ENCODE data around the gene ATP2C2. TPM values are rescaled to one million over a fixed set of nuclear protein-coding genes. Genes with fewer than 3 reads are reported as not detected.
"Not testable (repeated sequence)": the region's sequence is repeated elsewhere in the genome, so short reads cannot be mapped to it uniquely, and the experiment has no call there.

ATP2C2 gene
- total RNA-seq, 2 donors from 2014 or later: 0.07 TPM; not detected in 1

GRCh38 chr16:84379008-84379708 lies 10.8 kb downstream of the ATP2C2 start:
- DNase-seq: no peak
- H3K27ac Mint-ChIP-seq: no peak overlapping the region
- ATAC-seq (replicated peaks in 1 of 2): no peak
- peaks cover 8% of the 10 kb centered on the region for H3K4me1 Mint-ChIP-seq (ENCODE audit: low read depth)
- peaks cover under 1 to 2% of the 10 kb centered on the region in 2 donors for H3K9me3 Mint-ChIP-seq
- no peak overlapping the region for H3K4me3 Mint-ChIP-seq
- peaks cover 0 to 2% of the 10 kb centered on the region in 2 donors for H3K36me3 Mint-ChIP-seq (ENCODE audit: insufficient read depth in 2 of 2)
- H3K27me3 Mint-ChIP-seq (ENCODE audit: low read depth): peaks cover 39% of the 10 kb centered on the region

- Mint-ChIP-seq H3K27me3 (ENCODE audit: low read depth) (peaks cover 39% of the 10 kb centered on the region), H3K4me3 (no peak overlapping the region), H3K36me3 (ENCODE audit: insufficient read depth in 2 of 2) (peaks cover 2 to 3% of the 10 kb centered on the region in 2 donors), H3K9me3 (peaks cover 3 to 4% of the 10 kb centered on the region in 2 donors), H3K4me1 (ENCODE audit: low read depth) (peaks cover 6% of the 10 kb centered on the region), H3K27ac (no peak overlapping the region)
- DNase-seq: no peak
- ATAC-seq (replicated peaks in 1 of 2): no peak
Observed at GRCh38 chr16:84379709-84380362, 11.5 kb downstream of the ATP2C2 start.

GRCh38 chr16:84380405-84380804 lies 12.1 kb downstream of the ATP2C2 start:
- H3K27ac Mint-ChIP-seq: no peak overlapping the region
- no peak for ATAC-seq (replicated peaks in 1 of 2)
- peaks cover 35% of the 10 kb centered on the region for H3K27me3 Mint-ChIP-seq (ENCODE audit: low read depth)
- no peak overlapping the region for H3K4me3 Mint-ChIP-seq
- H3K36me3 Mint-ChIP-seq (ENCODE audit: insufficient read depth in 2 of 2): peaks cover 8% of the 10 kb centered on the region in 2 donors
- peaks cover 6% of the 10 kb centered on the region for H3K4me1 Mint-ChIP-seq (ENCODE audit: low read depth)
- H3K9me3 Mint-ChIP-seq: peaks cover 8 to 9% of the 10 kb centered on the region in 2 donors
- no peak for DNase-seq

GRCh38 chr16:84382396-84382795 lies 14.1 kb downstream of the ATP2C2 start:
- peaks cover 27% of the 10 kb centered on the region for H3K27me3 Mint-ChIP-seq (ENCODE audit: low read depth)
- no peak for ATAC-seq (replicated peaks in 1 of 2)

GRCh38 chr16:84383106-84383505 lies 14.8 kb downstream of the ATP2C2 start:
- Mint-ChIP-seq H3K27me3 (ENCODE audit: low read depth) (peaks cover 20% of the 10 kb centered on the region), H3K4me3 (no peak overlapping the region), H3K27ac (no peak overlapping the region), H3K36me3 (ENCODE audit: insufficient read depth in 2 of 2) (peaks cover 11% of the 10 kb centered on the region in 2 donors), H3K4me1 (ENCODE audit: low read depth) (peaks cover 6% of the 10 kb centered on the region), H3K9me3 (peaks cover 12 to 14% of the 10 kb centered on the region in 2 donors)
- ATAC-seq (replicated peaks in 1 of 2): no peak
- no peak for DNase-seq

More at GRCh38 chr16:84382396-84382795, 14.1 kb downstream of the ATP2C2 start:
- Mint-ChIP-seq H3K9me3 (peaks cover 12 to 14% of the 10 kb centered on the region in 2 donors), H3K36me3 (ENCODE audit: insufficient read depth in 2 of 2) (peaks cover 11% of the 10 kb centered on the region in 2 donors), H3K4me3 (no peak overlapping the region), H3K27ac (no peak overlapping the region), H3K4me1 (ENCODE audit: low read depth) (peaks cover 6% of the 10 kb centered on the region)
- DNase-seq: no peak

- DNase-seq (no peak), ATAC-seq (replicated peaks in 1 of 2) (no peak)
- Mint-ChIP-seq H3K36me3 (ENCODE audit: insufficient read depth in 2 of 2) (peaks cover 11% of the 10 kb centered on the region in 2 donors), H3K27me3 (ENCODE audit: low read depth) (peaks cover 6% of the 10 kb centered on the region), H3K9me3 (peaks cover 12 to 14% of the 10 kb centered on the region in 2 donors), H3K27ac (no peak overlapping the region), H3K4me3 (no peak overlapping the region), H3K4me1 (ENCODE audit: low read depth) (no peaks in the 10 kb centered on the region)
Observed at GRCh38 chr16:84386047-84386446, 17.7 kb downstream of the ATP2C2 start.

- peaks cover 12 to 14% of the 10 kb centered on the region in 2 donors for H3K9me3 Mint-ChIP-seq
- DNase-seq (no peak), ATAC-seq (replicated peaks in 1 of 2) (no peak)
- H3K36me3 Mint-ChIP-seq (ENCODE audit: insufficient read depth in 2 of 2): peaks cover 11% of the 10 kb centered on the region in 2 donors
- H3K27ac Mint-ChIP-seq: no peak overlapping the region
- H3K4me3 Mint-ChIP-seq: no peak overlapping the region
- H3K27me3 Mint-ChIP-seq (ENCODE audit: low read depth): peaks cover 5% of the 10 kb centered on the region
- H3K4me1 Mint-ChIP-seq (ENCODE audit: low read depth): no peaks in the 10 kb centered on the region
Observed at GRCh38 chr16:84387021-84387420, 18.7 kb downstream of the ATP2C2 start.

- ATAC-seq (replicated peaks in 1 of 2) (no peak), DNase-seq (no peak)
- Mint-ChIP-seq H3K9me3 (peaks cover 5 to 7% of the 10 kb centered on the region in 2 donors), H3K27me3 (ENCODE audit: low read depth) (peaks cover 6% of the 10 kb centered on the region), H3K4me1 (ENCODE audit: low read depth) (no peaks in the 10 kb centered on the region), H3K27ac (no peak overlapping the region), H3K36me3 (ENCODE audit: insufficient read depth in 2 of 2) (peaks cover 5% of the 10 kb centered on the region in 2 donors), H3K4me3 (no peak overlapping the region)
Observed at GRCh38 chr16:84390131-84390785, 21.9 kb downstream of the ATP2C2 start.

- ATAC-seq (replicated peaks in 1 of 2): no peak
- peaks cover under 1 to 1% of the 10 kb centered on the region in 2 donors for H3K9me3 Mint-ChIP-seq
- no peak for DNase-seq
- peaks cover 16% of the 10 kb centered on the region for H3K27me3 Mint-ChIP-seq (ENCODE audit: low read depth)
- no peaks in the 10 kb centered on the region for H3K36me3 Mint-ChIP-seq (ENCODE audit: insufficient read depth in 2 of 2)
- no peaks in the 10 kb centered on the region for H3K4me1 Mint-ChIP-seq (ENCODE audit: low read depth)
- no peak overlapping the region for H3K27ac Mint-ChIP-seq
- H3K4me3 Mint-ChIP-seq: no peak overlapping the region
Observed at GRCh38 chr16:84391151-84392030, 23.1 kb downstream of the ATP2C2 start.

- Mint-ChIP-seq H3K27me3 (ENCODE audit: low read depth) (peaks cover 20% of the 10 kb centered on the region), H3K9me3 (no peaks in the 10 kb centered on the region), H3K4me1 (ENCODE audit: low read depth) (no peaks in the 10 kb centered on the region), H3K4me3 (no peak overlapping the region), H3K27ac (no peak overlapping the region), H3K36me3 (ENCODE audit: insufficient read depth in 2 of 2) (no peaks in the 10 kb centered on the region)
- ATAC-seq (replicated peaks in 1 of 2): no peak
- DNase-seq: no peak
Observed at GRCh38 chr16:84392031-84392360, 23.7 kb downstream of the ATP2C2 start.

- not testable (repeated sequence) for H3K4me1 Mint-ChIP-seq (ENCODE audit: low read depth); H3K36me3 Mint-ChIP-seq (ENCODE audit: insufficient read depth in 2 of 2); H3K27ac Mint-ChIP-seq; DNase-seq; H3K4me3 Mint-ChIP-seq; ATAC-seq (replicated peaks in 1 of 2); H3K9me3 Mint-ChIP-seq
- H3K27me3 Mint-ChIP-seq (ENCODE audit: low read depth): peaks cover 25% of the 10 kb centered on the region
Observed at GRCh38 chr16:84396082-84396481, 27.7 kb downstream of the ATP2C2 start.

- Mint-ChIP-seq H3K9me3 (peaks cover 0 to 2% of the 10 kb centered on the region in 2 donors), H3K27me3 (ENCODE audit: low read depth) (peaks cover 27% of the 10 kb centered on the region), H3K36me3 (ENCODE audit: insufficient read depth in 2 of 2) (no peaks in the 10 kb centered on the region), H3K27ac (no peak overlapping the region), H3K4me3 (no peak overlapping the region), H3K4me1 (ENCODE audit: low read depth) (no peaks in the 10 kb centered on the region)
- ATAC-seq (replicated peaks in 1 of 2): no peak
- DNase-seq: no peak
Observed at GRCh38 chr16:84396537-84397008, 28.2 kb downstream of the ATP2C2 start.
